Ascending aorta (tissue), 2 donors: Measurements from ENCODE around the gene COL9A3. TPM values are rescaled to one million over a fixed set of nuclear protein-coding genes. Genes with fewer than 3 reads are reported as not detected.
"Not testable (repeated sequence)": the region's sequence is repeated elsewhere in the genome, so short reads cannot be mapped to it uniquely, and the experiment has no call there.

Source experiments
- DNase-seq, 2 donors: peaks; one replicate each; pipeline ENCODE4 v3.0.0-alpha.2; 2019; ENCODE audit warnings: low spot score in 2 of 2
- H3K27ac ChIP-seq, 2 donors: fragments of 200-600 bp; sonication (generic); one replicate each; pipeline ENCODE4 v1.5.1; 2016 to 2017; ENCODE audit warnings: mild to moderate bottlenecking in 1 of 2
- H3K27me3 ChIP-seq: fragments of 200-600 bp; sonication (generic); one replicate; pipeline ENCODE4 v1.5.1; 2017
- H3K36me3 ChIP-seq, 2 donors: fragments of 200-600 bp; sonication (generic); one replicate each; pipeline ENCODE4 v1.5.1; 2016
- H3K4me1 ChIP-seq, 2 donors: fragments of 200-600 bp; sonication (generic); one replicate each; pipeline ENCODE4 v1.5.1; 2016 to 2017; ENCODE audit warnings: mild to moderate bottlenecking in 1 of 2
- H3K4me3 ChIP-seq, 2 donors: fragments of 200-600 bp; sonication (generic); one replicate each; pipeline ENCODE4 v1.5.1; 2016 to 2017; ENCODE audit warnings: mild to moderate bottlenecking in 1 of 2
- H3K9me3 ChIP-seq, 2 donors: fragments of 200-600 bp; sonication (generic); one replicate each; pipeline ENCODE4 v1.5.1; 2016
- CTCF ChIP-seq, 3 experiments: fragments of 200-600 bp in 2 of 3; fragments of 450-650 bp in 1 of 3; sonication (generic) in 2 of 3; IDR thresholded peaks; one replicate each; pipeline ENCODE4 v1.5.1; 2016 to 2019; ENCODE audit warnings: antibody characterized with exemption in 3 of 3, mild to moderate bottlenecking in 1 of 3, moderate library complexity in 1 of 3
- intact Hi-C: fragments of 100-400 bp; cut with DNase I; formaldehyde crosslinking; loops from one replicate; pipeline ENCODE4 v1.15.1; 2023
- total RNA-seq: library from RNA; depleted of rRNA; stranded (reverse); fragments of >200 nt; gene quantifications from one replicate; pipeline ENCODE4 v1.1.0, GENCODE V29; 2016

The COL9A3 gene
- total RNA-seq, 1 donor from 2014 or later: 13.8 TPM

- intact Hi-C loops: loop anchor here (1.0 kb wide), 1 partner anchor 136 kb away; no protein-coding TSS in a partner anchor
- not testable (repeated sequence) for H3K9me3 ChIP-seq, H3K27me3 ChIP-seq, H3K27ac ChIP-seq, H3K4me3 ChIP-seq, H3K36me3 ChIP-seq
- H3K4me1 ChIP-seq: peaks cover 9 to 14% of the 10 kb centered on the region in 2 donors
- TF ChIP-seq CTCF (IDR thresholded peaks at IDR 0.05): peak; percentile 67 to 72 (median 69)
- peak in 1 of 2 donors; percentile 87 for DNase-seq
Measured at GRCh38 chr20:62873681-62874031, 56.8 kb downstream of the COL9A3 start.

- Histone ChIP-seq H3K36me3 (peaks cover under 1 to 5% of the 10 kb centered on the region in 2 donors), H3K27me3 (no peaks in the 10 kb centered on the region), H3K4me3 (no peak overlapping the region), H3K27ac (no peak overlapping the region), H3K9me3 (no peaks in the 10 kb centered on the region), H3K4me1 (peaks cover 9 to 14% of the 10 kb centered on the region in 2 donors)
- intact Hi-C loops: loop anchor here (5.0 kb wide), 1 partner anchor 62 kb away; the partner anchor contains the start of gene GID8
- no peak for TF ChIP-seq CTCF (IDR thresholded peaks at IDR 0.05)
- DNase-seq: no peak
Measured at GRCh38 chr20:62874964-62875344, 58.1 kb downstream of the COL9A3 start.

- intact Hi-C loops: loop anchor here (2.0 to 5.0 kb wide), 2 partner anchors 25 to 62 kb away; partner anchors contain the start of gene GID8
- peak; percentile 26 to 63 (median 58) for TF ChIP-seq CTCF (IDR thresholded peaks at IDR 0.05)
- Histone ChIP-seq H3K27ac (peak overlapping the region; percentile 79 to 87), H3K4me1 (peaks cover 9 to 14% of the 10 kb centered on the region in 2 donors), H3K36me3 (peaks cover 8 to 13% of the 10 kb centered on the region in 2 donors), H3K27me3 (no peaks in the 10 kb centered on the region), H3K4me3 (peak overlapping the region in 1 of 2 donors; percentile 29), H3K9me3 (no peaks in the 10 kb centered on the region)
- DNase-seq: peak; percentile 37 to 91
Measured at GRCh38 chr20:62875419-62876361, 58.8 kb downstream of the COL9A3 start.

GRCh38 chr20:62876501-62876901, 59.7 kb downstream of the COL9A3 start:
- H3K36me3 ChIP-seq: peaks cover 16 to 21% of the 10 kb centered on the region in 2 donors
- H3K27ac ChIP-seq: peak overlapping the region; percentile 79 to 87
- peak overlapping the region in 1 of 2 donors; percentile 36 for H3K4me3 ChIP-seq
- TF ChIP-seq CTCF (IDR thresholded peaks at IDR 0.05): no peak
- intact Hi-C loops: loop anchor here (2.0 to 5.0 kb wide), 2 partner anchors 24 to 61 kb away; partner anchors contain the start of gene GID8
- DNase-seq: no peak
- H3K4me1 ChIP-seq: peaks cover 9 to 14% of the 10 kb centered on the region in 2 donors
- H3K27me3 ChIP-seq: no peaks in the 10 kb centered on the region
- H3K9me3 ChIP-seq: no peaks in the 10 kb centered on the region

- Histone ChIP-seq H3K9me3 (no peaks in the 10 kb centered on the region), H3K27ac (peak overlapping the region; percentile 79 to 87), H3K4me3 (peak overlapping the region in 1 of 2 donors; percentile 36), H3K27me3 (no peaks in the 10 kb centered on the region), H3K4me1 (peaks cover 9 to 14% of the 10 kb centered on the region in 2 donors), H3K36me3 (peaks cover 23 to 27% of the 10 kb centered on the region in 2 donors)
- DNase-seq: peak in 1 of 2 donors; percentile 89
- TF ChIP-seq CTCF (IDR thresholded peaks at IDR 0.05): no peak
- intact Hi-C loops: loop anchor here (2.0 to 5.0 kb wide), 2 partner anchors 24 to 60 kb away; partner anchors contain the start of gene GID8
Measured at GRCh38 chr20:62876902-62877816, 60.3 kb downstream of the COL9A3 start.
